GM10847 (cell line): ENCODE results near the gene MYZAP.

Source experiments
- POLR2A ChIP-seq: IDR thresholded peaks from 2 replicates; pipeline ENCODE4 v1.6.1; 2011; ENCODE audit not compliant: insufficient read length; ENCODE audit errors: extremely low read depth

The MYZAP gene

GRCh38 chr15:57677204-57677603 is 85.5 kb downstream of the MYZAP start:
- no peak for TF ChIP-seq POLR2A

DNA sequence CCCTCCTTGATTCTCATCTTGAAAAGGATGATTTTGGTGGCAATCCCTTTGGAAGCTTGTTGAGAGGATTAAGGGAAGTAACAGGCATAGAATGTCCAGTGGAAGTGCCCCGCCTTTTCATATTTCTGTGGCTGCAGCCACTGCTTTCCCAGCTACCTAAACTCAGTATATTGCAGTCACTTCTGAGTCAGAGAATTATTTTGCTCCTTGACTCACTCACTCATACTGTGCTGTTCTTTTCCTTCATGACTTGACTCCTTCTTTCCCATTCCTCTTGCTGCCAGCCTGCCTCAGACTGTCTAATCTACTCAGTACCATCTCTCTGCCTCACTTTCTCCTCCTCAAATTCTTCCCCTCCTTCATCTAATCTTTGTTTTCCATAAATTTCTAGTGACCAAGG is 88.3 kb downstream of the MYZAP start:
- TF ChIP-seq POLR2A = no peak

DNA sequence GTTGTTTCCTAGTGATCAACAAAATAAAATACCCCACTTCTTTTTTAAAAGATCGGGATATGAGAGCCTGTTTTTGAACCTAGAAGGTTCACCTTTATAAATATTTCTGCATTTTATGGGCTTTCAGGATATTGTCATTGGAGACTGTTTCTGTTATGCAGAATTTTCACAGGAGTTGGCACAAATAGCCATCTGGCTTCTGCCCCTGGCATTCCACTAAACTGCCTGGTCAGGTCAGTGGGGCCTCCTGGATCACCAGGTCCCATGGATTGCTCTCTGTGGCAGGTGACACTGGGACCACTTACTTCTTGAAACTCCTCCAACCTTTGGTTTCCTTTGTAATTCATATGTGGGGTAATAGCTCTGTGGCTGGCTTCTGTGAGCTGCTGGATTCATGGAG is 89.3 kb downstream of the MYZAP start:
- no peak for TF ChIP-seq POLR2A

DNA sequence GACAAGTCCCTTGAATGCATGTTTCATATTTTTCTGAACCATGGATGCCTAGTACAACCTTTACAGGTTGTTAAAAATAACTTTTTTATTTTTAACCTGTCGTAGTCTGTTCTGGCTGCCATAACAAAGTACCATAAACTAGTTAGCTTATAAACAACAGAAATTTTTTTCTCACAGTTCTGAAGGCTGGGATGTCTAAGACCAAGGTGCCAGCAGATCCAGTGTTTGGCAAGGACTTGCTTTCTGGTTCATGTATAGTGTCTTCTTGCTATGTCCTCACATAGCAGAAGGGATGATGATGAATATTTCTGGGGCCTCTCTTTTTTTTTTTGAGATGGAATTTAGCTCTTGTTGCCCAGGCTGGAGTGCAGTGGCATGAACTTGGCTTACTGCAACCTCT is 91.8 kb downstream of the MYZAP start:
- no peak for TF ChIP-seq POLR2A

DNA sequence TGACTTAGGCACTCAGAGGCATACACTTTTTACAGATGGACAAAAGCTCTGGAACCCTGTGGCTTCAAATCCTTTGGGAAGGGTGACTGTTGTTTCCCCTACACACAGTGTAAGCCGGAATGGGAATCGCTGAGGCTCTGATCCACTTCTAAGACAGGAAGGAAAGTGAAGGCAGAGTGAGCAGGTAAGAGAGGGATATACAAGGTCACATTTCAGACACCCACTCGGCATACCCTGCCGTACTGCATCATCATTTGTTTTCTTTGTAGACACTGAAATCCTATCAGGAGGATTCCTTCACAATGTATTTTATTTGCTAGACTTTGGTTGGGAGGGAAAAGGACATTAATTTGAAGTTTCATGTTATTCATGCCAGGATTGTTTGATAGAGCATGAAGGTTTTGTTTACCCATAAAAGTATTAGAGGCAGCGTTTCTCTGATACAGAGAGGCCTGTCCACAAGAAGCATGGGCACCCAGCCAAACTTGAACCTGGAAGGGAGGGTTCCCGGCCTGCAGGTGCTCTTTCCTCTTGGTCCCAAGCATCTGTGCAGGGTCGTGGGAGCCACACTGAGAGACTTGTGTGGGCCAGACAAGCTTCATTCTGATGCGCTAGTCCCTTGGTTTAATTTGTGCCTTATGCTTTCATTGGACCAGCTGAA is 92.9 kb downstream of the MYZAP start:
- TF ChIP-seq POLR2A = no peak

- no peak for TF ChIP-seq POLR2A
These were observed 93.8 kb downstream of the MYZAP start for GRCh38 chr15:57685306-57686095.

DNA sequence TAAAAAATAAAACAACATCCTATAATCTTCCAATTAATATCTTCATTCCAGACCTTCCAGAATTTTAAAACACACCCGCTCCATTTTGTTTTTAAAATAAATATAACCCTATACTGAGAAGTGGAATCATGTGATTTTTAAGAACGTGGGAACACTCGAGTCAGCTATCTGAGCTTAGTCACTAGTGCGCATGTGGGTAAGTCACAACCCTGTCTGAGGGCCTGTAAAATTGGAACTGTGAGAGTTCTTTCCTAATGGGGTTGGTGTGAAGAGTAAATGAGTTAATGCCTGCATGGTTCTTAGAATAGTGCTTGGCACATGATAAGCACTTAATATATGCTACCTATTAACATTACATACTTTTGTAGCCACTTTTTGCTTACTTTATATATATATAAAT is 95.0 kb downstream of the MYZAP start:
- no peak for TF ChIP-seq POLR2A

DNA sequence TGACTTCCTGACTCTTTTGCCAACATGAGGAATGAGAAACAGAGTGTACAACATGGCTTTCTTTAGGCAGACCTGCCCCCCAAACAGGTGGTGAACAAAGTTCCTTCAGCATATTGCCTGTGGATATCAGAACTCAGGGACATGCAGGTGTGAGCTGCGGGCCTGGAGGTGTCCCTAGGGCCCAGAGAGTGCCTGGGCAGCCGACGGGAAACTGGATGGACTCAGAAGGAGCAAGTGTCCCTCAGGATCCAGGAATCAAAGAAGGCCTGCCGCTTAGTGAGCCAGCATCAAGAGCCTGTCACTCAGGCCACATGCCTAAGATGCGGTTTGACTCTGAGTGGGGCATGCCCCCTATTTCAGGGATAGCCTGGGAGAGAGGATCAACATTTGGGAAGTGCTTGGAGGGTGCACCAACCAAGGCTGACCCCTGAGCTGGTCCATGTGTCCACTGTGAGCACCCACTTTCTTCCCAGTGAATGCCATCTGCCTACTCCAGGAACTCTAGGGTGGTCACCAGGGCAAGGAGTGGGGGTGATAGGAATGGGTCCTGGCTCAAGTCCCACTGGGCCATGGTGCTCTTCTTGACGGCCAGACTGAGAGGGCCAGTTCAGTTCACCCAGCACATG is 98.8 kb downstream of the MYZAP start:
- TF ChIP-seq POLR2A = no peak

DNA sequence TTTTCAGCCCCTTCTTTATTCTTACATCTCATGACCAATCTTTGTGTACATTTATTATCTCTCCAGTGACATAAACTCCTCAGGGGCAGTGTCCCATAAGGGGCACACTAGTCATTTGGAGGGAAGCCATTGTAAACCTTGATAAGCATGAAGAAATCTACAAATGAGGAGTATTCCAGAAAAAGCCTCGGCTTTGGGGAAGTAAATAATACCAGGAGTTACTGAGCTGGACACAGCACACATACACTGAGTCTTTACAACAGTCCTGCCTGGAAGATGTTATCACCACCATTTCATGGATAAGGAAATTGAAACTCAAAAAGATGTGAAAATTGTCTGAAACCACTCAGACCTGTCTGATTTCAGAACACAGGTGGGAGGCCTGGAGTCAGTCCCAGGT is 99.4 kb downstream of the MYZAP start:
- TF ChIP-seq POLR2A = no peak

GRCh38 chr15:57692709-57693108 is 101.0 kb downstream of the MYZAP start:
- no peak for TF ChIP-seq POLR2A

DNA sequence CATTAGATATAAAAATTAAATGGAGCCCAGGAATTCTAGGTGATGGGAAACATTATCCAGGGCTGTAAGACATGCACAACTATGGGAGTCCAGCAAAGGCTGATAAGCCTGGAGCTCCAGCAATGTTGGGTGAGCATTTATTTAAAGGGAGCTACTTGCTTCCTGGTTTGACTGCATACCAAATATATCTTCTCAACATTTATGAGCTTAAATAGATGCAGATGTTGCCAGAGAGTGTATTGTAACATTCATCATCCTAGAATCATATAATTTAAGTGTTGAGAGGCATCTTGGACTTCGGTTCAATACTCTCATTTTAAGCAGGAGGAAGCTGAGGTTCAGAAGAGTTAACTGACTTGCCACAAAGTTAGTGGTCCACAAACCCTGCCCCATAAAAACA is 102.6 kb downstream of the MYZAP start:
- TF ChIP-seq POLR2A = no peak

- TF ChIP-seq POLR2A = no peak
These were observed 104.4 kb downstream of the MYZAP start for GRCh38 chr15:57696146-57696545.

- TF ChIP-seq POLR2A = no peak
These were observed 105.9 kb downstream of the MYZAP start for GRCh38 chr15:57697588-57697987.

GRCh38 chr15:57698243-57698642 is 106.5 kb downstream of the MYZAP start:
- TF ChIP-seq POLR2A = no peak

DNA sequence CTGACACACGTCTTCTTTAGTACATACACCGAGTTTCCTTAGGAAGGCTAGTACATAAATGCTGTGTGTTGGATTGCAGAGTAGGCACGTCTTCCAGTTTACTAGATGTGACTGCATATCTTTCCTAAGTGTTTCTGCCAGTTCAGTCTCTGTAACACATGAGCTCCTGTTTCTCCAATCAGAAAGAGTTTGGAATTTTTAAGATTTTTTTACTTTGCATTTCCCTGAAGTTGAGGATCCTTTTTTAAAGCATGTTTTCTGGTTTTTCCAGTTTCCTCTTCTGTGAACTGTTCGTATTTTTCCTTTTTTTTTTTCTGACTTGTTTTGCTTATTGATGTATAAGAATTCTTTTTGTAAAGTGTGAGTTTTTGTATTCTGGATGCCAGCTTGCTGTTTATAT is 107.3 kb downstream of the MYZAP start:
- TF ChIP-seq POLR2A = no peak

DNA sequence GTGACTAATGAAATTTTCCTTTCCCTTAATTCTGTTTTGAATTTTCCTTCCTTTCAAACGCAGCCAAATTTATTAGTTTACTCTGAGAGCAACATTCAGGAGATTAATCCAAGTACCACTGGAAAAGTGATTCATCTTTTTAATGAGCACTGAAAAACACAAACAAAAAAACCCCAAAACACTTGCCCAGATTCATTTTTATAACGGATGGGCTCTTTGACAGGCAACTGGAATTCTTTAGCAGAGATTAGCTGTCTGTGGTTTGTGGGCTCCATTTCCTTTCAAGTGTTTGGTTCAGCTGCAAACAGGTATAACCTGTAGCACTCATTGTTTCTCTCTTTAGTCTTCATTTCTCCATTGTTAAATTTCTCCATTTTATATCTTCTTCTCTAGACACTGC is 111.7 kb downstream of the MYZAP start:
- no peak for TF ChIP-seq POLR2A
